HG02840 (cell line): ENCODE measurements around the gene CEBPA.

Experiments used
- ATAC-seq: cut with Tn5 transposase; IDR thresholded peaks from one replicate; pipeline ENCODE4 v1.9.1; 2021; ENCODE audit warnings: mild to moderate bottlenecking, moderate library complexity, moderate number of reproducible peaks; ENCODE audit not compliant: unreplicated experiment, low FRiP score

CEBPA gene

DNA sequence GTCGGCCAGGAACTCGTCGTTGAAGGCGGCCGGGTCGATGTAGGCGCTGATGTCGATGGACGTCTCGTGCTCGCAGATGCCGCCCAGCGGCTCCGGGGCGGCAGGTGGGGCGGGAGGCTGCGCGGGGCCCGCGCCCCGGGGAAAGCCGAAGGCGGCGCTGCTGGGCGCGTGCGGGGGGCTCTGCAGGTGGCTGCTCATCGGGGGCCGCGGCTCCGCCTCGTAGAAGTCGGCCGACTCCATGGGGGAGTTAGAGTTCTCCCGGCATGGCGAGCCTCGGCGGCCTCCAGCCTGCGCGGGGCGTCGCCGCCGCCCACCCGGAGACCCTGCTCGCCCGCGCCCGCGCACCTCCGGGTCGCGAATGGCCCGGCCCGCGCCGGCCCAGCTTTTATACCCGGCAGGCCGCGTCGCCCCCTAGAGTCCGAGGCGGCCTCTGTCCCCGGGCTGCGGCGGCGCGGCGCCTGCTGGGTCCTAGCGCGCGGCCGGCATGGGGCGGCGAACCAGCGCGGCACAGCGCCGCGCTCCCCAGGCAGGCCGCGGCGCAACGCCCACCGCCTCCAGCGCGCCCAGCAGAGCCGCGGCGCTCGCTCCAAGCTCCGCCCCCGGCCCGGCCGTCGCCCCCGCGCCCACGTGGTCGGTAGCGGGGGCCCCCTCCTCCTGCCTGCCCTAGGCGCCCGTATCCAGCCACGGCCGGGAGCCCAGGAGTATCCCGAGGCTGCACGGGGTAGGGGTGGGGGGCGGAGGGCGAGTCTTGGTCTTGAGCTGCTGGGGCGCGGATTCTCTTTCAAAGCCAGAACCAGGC lies at the start of gene CEBPA:
Gene CEBPA, minus strand, starts transcription at position 360 of the 799 bp plus-strand sequence. Its CDS starts 120 bp downstream, at position 240.
- ATAC-seq = peak; percentile 69

DNA sequence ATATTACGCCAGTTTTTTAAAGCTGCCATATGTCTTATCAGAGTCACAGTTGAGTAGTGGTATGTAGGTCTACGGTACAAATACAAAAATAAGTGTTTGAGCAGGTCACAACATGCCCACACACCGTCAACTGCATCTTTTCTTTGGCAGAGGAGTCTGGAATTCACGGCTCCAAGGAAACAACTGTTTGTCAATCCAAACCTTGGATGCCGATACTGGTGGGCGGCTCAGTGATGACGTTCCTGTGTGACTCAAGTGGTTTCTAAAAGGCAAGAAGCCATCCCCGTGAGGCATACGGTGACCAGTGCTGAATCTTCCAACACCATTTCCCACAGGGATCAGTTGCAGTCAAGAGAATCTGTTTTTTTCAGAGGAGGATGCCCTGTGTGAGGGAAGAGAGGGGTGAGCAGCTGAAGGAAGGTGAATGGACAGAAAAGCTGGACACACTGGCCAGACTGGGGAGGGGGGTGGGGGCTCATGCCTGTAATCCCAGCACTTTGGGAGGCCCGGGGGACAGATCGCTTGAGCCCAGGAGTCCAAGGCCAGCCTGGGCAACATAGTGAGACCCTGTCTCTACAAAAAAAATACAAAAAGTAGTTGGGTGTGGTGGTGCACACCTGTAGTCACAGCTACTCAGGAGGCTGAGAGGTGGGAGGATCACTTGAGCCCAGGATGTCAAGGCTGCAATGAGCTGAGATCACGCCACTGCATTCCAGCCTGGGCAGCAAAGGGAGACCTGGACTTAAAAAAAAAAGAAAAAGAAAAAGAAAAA lies 48.4 kb upstream of the CEBPA start:
- ATAC-seq = no peak

DNA sequence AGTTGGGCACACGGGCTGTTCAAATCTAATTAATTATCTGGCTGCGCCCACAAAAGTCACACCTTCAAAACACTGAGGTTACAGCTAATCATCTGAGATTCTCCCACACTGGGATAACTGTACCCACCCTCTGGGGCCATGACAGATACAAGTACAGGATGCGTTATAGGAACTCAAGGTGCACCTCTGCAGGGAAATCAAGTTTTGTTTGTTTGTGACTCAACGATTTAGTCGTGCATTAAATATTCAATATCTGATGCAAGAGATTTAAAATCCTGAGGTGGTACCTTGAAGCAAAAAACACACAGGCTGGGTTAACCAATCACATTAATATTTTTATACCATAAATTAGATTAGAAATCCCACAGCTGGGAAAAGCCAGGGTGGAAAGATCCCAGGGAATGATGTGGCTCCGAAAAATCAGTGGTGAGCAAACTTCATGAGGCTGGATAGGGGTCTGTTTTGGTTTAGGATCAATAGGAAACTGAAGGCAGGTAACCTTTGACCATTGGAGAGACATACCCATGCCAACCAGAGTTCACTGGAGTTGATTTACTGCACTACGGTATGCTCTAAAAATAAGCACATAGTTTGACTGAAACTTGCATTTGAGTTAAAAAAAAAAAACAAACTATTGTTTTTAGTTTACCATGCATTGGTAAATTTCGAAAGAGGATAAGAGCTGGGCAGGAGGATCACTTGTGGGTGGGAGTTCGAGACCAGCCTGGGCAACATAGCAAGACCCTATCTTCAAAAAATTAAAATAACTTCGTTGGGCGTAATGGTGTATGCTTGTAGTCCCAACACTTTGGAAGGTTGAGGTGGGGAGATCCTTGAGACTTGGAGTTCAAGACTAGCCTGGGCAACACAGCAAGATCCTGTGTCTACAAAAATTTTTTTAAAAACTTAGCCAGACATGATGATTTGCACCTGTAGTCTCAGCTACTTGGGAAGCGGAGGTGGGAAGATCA lies 47.3 kb upstream of the CEBPA start:
- no peak for ATAC-seq

DNA sequence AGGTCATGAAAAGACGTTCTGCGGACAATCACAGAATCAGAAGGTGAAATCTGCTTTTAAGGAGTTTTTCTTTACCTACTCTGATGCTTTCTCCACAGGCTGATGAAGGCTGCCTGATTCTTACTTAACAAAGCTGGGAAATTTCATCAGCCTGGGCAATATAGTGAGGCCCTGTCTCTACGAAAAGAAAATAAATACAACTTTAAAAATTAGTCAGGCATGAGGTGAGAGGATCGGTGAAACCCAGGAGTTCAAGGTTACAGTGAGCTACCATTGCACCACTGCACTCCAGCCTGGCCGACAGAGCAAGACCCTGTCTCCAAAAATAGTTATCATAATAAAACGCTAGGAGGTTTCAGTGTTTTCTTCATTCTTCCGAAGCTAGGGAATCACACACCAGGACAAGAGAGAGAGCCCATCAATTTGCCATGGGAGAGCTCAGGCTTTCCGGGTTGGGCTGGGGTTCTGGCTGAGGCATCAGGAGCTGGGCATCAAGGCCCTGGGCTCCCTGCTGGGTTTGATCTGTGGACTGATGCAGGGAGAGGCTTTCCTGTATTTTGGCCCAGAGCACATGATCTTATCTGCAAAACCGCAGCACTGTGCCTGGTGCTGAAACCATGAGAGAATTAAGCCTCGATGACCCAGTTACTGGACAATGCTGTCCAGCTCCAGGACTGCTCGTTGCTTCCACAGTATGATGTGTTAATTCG lies 46.1 kb upstream of the CEBPA start:
- no peak for ATAC-seq

DNA sequence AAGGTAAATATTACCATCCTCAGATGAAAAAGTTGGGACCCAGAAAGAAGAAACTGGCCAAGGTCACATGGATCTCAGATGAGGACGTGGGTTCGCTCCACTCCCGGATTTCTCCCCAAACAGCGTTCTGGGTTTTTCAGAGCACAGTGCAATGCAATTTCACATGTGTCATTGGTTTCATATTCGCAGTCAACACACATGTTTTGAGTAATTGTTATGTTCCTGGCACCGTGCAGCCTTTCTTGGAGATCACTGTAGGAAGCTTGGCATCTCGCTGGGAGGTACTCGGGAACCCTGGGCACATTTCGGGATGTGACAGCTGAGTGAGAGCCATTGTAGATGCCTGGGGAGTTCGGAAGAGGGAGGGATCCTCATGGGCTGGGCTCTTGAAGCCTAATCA lies 45.0 kb upstream of the CEBPA start:
- ATAC-seq = no peak

DNA sequence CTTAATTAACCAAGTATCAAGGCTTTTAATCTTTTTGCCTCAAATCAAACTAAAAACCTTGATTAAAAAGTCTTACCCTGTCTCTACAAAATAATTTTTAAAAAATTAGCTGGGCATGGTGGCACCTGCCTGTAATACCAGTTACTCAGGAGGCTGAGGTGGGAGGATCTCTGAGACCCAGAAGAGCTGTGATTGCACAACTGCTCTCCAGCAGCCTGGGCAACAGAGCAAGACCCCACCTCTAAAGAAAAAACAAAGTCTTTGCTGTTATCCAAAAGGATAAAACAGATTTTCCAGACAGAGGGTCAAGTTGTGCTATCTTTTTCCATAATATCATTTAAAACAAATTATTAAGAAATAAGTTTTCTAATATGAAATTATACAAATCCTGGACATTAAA lies 44.3 kb upstream of the CEBPA start:
- ATAC-seq = no peak

DNA sequence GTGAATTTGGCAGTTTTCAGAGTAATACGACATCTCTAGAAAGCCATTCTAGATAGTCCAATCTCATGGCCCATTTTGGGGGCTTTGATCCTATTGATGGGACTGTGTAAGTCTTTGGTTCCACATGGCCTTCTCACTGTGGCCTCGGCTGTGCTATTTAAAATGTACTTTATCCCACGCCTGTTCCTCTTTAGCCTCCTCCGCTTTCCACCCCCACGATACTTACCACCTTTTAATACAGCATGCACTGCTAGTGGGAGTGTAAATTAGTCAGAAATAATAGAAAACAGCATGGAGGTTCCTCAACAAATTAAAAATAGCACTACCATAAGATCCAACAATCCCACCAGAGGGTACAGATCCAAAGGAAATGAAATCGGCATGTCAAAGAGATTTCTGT lies 42.8 kb upstream of the CEBPA start:
- no peak for ATAC-seq

DNA sequence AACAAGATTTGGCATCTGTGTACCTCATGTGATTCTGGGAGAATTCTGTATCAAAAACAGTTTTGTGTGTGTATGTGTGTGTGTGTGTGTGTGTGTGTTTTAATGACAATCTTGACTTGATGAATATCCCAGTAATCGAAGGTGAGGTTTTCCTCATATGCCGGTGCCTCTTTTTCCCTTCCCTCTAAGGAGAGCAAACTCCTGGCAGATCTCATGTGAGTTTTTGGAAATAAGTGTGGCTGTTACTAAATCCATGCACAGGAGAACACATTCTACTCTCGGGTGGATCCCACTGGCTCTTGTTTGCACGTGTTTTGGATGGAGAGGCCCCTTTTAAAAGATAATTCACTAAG lies 42.2 kb upstream of the CEBPA start:
- ATAC-seq = no peak

DNA sequence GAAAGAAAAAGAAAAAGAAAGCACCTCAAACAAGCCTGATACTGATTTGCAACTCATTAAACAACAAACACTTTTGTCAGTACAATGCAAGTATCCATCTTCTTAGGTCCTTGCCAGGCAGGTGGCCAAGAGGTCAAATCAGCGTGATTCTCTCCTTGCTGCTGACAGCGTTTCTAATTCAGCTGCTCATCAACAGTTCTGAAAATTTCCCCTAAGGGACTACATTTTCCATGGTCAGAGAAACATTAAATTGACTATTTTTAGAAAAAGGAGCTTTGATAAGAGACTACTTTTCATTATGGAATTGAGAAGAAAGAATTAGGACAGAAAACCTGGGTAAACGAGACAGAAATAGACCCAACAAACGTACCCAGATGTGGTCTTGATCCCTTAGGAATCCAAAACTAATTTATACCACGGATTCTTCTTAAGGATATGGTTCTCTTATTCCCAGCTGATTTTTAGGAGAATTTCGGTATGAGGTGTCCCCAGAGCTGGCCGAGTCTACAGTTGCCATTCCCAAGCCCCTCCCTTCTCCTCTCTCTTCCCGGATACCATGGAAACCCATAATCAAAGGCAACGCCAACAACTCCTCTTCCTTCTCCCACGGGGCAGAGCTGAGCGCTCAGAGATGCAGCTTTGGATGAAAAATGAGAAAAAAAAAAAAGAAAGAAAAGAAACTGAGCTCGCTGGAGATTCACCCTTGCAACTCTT lies 41.7 kb upstream of the CEBPA start:
- ATAC-seq = no peak

DNA sequence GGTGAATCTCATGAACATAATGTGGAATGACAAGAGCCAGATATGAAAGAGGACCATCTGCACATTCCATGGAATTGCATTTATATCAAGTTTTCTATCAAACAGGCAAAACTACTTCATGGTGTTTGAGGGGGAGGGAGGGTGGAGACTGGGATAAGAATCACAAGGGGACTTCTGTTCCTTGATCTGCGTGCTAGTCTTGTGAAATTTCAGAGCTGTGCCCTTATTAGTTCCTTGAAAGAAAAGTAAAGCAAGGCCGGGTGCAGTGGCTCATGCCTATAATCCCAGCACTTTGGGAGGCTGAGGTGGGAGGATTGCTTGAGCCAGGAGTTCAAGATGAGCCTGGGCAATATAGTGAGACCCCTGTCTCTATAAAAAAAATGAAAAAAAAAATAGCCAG lies 41.0 kb upstream of the CEBPA start:
- no peak for ATAC-seq

DNA sequence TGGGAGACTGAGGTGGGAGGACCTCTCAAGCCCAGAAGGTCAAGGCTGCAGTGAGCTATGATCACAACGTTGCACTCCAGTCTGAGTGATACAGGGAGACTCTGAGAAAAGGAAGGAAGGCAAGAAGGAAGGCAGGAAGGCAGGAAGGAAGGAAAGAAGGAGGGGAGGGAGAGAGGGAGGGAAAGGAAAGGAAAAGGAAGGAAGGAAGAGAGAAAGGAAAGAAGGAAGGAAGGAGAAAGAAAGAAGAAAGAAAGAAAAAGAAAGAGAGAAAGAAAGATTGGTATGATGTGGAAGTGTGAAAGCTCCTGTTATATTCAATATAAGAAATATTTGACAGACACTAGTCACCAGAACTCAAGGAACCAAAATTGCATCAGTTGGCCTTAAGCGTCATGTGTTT lies 38.7 kb upstream of the CEBPA start:
- no peak for ATAC-seq

DNA sequence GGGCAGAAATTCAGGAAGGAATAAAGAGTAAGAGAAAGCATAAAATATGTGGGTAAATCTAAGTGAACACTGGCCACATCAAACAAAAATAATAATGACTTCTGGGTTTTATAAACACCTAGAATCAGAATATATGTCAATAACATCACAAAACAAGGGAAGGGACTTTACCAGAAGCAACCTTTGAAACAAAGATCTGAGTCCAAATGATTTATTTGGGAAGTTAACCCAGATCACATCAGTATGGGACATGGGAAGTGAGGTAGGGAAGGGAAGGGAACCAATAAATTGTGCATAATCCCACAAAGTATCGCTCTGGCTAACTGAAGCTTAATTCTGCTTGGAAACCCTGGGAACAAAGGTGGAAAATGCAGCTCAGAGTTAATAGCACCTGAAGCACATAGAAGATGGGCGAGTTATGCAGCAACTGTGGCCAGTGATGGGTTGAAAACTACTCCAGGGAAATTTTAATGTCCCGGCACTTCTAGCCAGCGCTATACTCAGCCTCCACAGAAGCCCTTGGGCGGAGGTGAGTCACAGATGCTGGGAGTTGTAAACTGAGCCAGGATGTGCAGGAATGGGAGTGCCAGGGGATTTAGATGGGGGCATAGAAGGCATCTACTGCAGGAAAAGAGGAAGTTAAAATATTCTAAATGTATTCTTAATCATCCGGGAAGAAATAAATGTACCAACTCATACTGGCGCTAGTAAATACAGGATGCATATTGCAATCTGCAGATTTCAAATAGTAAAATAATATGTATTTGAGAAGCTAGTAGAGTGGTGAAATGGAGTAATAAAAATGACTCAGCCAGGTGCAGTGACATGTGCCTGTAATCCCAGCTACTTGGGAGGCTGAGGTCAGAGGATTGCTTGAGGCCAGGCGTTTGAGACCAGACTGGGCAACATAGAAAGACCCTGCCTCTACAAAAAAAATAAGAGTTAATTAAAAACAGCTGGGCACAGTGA lies 37.0 kb upstream of the CEBPA start:
- no peak for ATAC-seq

DNA sequence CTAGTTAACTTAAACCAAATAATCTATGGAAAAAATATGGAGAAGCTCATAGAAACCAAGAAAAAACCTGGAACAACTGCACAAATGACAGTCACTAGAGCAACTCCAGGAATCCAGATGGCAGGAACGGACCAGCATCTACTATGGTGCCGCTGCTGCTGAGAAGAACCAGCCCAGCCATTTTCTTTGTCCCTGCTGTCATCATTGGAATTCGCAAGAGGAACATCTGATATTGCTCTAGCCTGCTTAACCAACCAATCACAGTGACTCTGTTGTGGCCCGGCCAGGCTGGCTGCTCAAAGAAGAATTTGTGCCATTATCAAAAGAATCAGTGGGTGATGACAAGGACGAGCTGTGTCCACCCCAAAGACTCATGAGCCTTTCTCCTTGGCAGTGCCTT lies 33.1 kb upstream of the CEBPA start:
- ATAC-seq = no peak

DNA sequence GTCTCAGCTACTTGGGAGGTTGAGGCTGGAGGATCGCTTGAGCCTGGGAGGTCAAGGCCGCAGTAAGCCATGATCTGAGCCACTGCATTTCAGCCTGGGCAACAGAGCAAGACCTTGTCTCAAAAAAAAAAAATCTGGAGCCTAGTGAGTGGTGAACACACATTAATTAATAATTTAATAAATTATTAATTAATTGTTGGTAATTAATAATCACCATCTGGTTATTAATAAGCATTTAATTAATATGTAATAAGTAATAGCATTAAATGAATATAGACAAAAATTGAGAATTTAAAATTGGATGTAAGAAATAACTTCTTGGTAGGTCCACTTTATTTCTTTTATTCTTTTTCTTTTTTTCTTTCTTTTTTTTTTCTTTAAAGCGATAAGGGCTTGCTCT lies 31.9 kb upstream of the CEBPA start:
- ATAC-seq = no peak

DNA sequence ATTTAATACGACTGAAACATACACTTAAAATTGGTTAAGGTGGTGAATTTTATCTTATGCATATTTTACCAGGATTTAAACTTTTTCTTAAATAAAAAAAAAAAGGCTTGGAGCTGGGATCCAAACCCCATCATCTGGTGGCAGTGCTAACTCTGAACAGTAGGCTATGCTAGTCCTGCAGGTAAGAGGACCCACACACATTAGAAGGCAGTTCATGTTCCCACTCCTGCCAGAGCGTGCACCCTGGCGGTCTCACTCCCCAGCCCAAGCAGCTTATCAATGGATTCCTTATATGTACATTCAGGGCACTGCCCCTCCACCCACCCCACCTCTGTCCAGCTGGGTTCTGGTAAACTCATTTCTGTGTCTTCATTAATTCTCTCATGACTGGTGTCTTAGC lies 31.3 kb upstream of the CEBPA start:
- ATAC-seq = no peak

DNA sequence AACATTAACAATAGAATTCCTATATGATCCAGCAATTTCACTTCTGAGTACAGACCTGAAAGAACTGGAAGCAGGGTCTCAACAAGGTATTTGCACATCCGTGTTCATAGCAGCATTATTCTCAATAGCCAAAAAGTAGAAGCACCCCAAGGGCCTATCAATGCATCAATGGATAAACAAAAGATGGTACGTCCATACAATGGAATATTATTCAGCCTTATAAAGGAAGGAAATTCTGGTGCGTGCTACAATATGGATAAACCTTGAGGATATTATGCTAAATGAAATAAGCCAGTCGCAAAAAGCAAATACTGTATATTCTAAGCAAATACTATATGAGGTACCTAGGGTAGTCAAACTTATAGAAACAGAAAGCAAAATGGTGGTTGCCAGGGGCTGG lies 30.8 kb upstream of the CEBPA start:
- no peak for ATAC-seq

DNA sequence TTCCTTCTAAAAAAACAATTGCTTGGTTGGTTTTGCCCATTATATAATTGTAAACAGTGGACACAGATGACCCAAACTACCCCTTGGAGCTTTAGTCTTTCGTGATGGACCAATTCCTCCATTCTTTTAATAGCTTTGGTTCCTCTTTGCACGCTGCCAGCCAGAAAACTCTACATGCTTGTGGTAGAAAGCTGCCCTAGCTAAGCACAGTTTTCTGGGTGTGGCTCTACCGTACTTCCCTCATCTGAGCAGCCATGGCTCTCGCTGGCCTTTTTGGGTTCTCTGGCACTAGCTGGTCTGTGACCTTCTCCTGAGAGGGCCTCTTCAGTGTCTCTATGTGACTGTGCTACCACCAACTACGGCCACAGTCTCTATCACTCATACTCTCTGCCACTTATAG lies 29.9 kb upstream of the CEBPA start:
- no peak for ATAC-seq

DNA sequence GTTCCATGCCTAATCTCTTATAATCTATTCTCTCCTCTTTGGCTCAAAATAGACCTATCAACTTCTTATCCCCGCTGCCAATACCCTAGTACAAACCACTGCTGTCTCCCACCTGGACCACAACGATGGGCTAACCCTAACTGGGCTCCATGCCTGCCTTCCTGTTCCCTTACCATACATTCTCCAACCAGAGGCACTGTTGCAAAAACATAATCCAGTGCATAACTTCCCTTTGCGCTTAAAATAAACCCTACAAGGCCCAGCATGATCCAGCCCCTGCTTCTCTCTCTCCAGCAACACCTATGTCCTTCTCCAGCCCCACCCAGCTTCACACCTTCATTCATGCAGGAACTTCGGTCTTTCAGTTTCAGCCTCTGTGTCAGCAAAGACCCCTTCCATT lies 27.4 kb upstream of the CEBPA start:
- no peak for ATAC-seq

DNA sequence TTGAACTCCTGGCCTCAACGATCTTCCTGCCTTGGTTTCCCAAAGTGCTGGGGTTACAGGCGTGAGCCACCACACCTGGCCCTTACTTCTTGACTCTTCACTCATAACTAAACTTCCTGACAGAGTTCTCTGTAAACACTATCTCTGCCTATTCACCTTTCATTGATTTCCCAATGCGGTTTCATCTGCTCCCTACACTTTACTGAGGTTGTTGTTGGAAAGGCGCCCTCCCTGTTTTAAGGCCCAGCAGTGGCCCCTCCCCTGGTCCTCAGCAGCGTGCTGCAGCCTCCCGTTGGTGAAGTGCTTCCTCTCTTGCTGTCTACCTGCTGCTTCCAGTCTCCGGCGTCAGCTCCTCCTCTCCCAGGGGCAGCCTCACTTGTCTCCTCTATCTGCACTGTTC lies 26.7 kb upstream of the CEBPA start:
- ATAC-seq = no peak
